ENCODE measurements around the gene PCSK2. TPM values are rescaled to one million over a fixed set of nuclear protein-coding genes. Genes with fewer than 3 reads are reported as not detected.

PCSK2 gene
- total RNA-seq, 4 donors from 2014 or later: 0.64 to 4.1 (median 1.4) TPM; not detected in 1

GRCh38 chr20:17533396-17533795 lies 306.6 kb downstream of the PCSK2 start:
- no peak overlapping the region for H3K4me3 ChIP-seq
- WGBS, 2 donors (ENCODE audit: low coverage in 1 of 2): 29 to 37% methylated on average over 1 of the region's 1 CpG
- no peak overlapping the region for H3K27ac ChIP-seq
- H3K36me3 ChIP-seq: no peaks in the 10 kb centered on the region
- in situ Hi-C loops (cut with MboI; ENCODE audit: low pct_ligation_motif_present in 1 of 4, low pct_unique_long_range_greater_than_20kb in 1 of 4, low sequenced_read_pairs in 3 of 4): loop anchor here in 2 of 4 donors (25.0 kb wide), 2 partner anchors 104 to 354 kb away; no protein-coding TSS in a partner anchor
- TF ChIP-seq POLR2A (IDR thresholded peaks at IDR 0.05) (no peak), CTCF (IDR thresholded peaks at IDR 0.05) (no peak), EP300 (IDR thresholded peaks at IDR 0.05; ENCODE audit: low read depth) (no peak), POLR2AphosphoS5 (IDR thresholded peaks at IDR 0.05) (no peak)
- peaks cover 11 to 25% (median 14%) of the 10 kb centered on the region in 4 donors for H3K4me1 ChIP-seq
- intact Hi-C loops (cut with DNase I; ENCODE audit: low total_unique reads): no loop called here
- DNase-seq: no peak
- no peaks in the 10 kb centered on the region for H3K27me3 ChIP-seq
- no peaks in the 10 kb centered on the region for H3K9me3 ChIP-seq

- 84 to 94% methylated on average over 2 to 3 of the region's 3 CpGs for WGBS, 2 donors (ENCODE audit: low coverage in 1 of 2)
- H3K9me3 ChIP-seq: no peaks in the 10 kb centered on the region
- peaks cover 11 to 25% (median 14%) of the 10 kb centered on the region in 4 donors for H3K4me1 ChIP-seq
- intact Hi-C loops (cut with DNase I; ENCODE audit: low total_unique reads) (no loop called here), in situ Hi-C loops (cut with MboI; ENCODE audit: low pct_ligation_motif_present in 1 of 4, low pct_unique_long_range_greater_than_20kb in 1 of 4, low sequenced_read_pairs in 3 of 4) (loop anchor here in 2 of 4 donors (25.0 kb wide), 2 partner anchors 103 to 353 kb away; no protein-coding TSS in a partner anchor)
- H3K27ac ChIP-seq: no peak overlapping the region
- no peaks in the 10 kb centered on the region for H3K36me3 ChIP-seq
- H3K4me3 ChIP-seq: no peak overlapping the region
- TF ChIP-seq POLR2AphosphoS5 (IDR thresholded peaks at IDR 0.05): no peak
- no peak for TF ChIP-seq EP300 (IDR thresholded peaks at IDR 0.05; ENCODE audit: low read depth)
- TF ChIP-seq POLR2A (IDR thresholded peaks at IDR 0.05): no peak
- TF ChIP-seq CTCF (IDR thresholded peaks at IDR 0.05): no peak
- H3K27me3 ChIP-seq: no peaks in the 10 kb centered on the region
- no peak for DNase-seq
These were observed 307.2 kb downstream of the PCSK2 start for GRCh38 chr20:17534077-17534476.

Small RNA genes lying within 50 kb of the gene (small RNA-seq; reads per million reads assigned to genes)
- gene AL359511.1: 0 reads per million in 4 donors
- 0 reads per million in 4 donors for gene RNU1-131P
- gene RNU6-27P: 0 to 0.35 (median 0.06) reads per million in 4 donors

All from transverse colon (tissue), 4 donors.